Astrocyte of the spinal cord (primary cell): ENCODE measurements around the gene PACSIN2.

Experiments used
- DNase-seq: peaks from one replicate; pipeline ENCODE4 v3.0.0; 2011; ENCODE audit warnings: low read depth, low spot score
- H3K4me3 ChIP-seq: 2 replicates; pipeline ENCODE4 v1.5.1; 2011; ENCODE audit warnings: low read depth, mild to moderate bottlenecking, low read length, moderate library complexity
- CTCF ChIP-seq: IDR thresholded peaks from 2 replicates; pipeline ENCODE4 v1.5.1; 2012; ENCODE audit warnings: low read depth, mild to moderate bottlenecking, low read length, inconsistent platforms
- in situ Hi-C: cut with HindIII; loops from 2 replicates; pipeline ENCODE4 v1.10.0; 2017; ENCODE audit warnings: low sequenced_read_pairs

PACSIN2 gene

GRCh38 chr22:42889304-42889703, 125.6 kb downstream of the PACSIN2 start:
- DNase-seq: no peak
- H3K4me3 ChIP-seq: no peak overlapping the region
- TF ChIP-seq CTCF: no peak
- in situ Hi-C loops: no loop called here

- no peak for DNase-seq
- TF ChIP-seq CTCF: no peak
- in situ Hi-C loops: no loop called here
These were observed 127.1 kb downstream of the PACSIN2 start for GRCh38 chr22:42887523-42888507.

GRCh38 chr22:42887120-42887519, 127.8 kb downstream of the PACSIN2 start:
- DNase-seq: no peak
- in situ Hi-C loops: no loop called here
- no peak for TF ChIP-seq CTCF
- H3K4me3 ChIP-seq: no peak overlapping the region

More at GRCh38 chr22:42887523-42888507, 127.1 kb downstream of the PACSIN2 start:
- no peak overlapping the region for H3K4me3 ChIP-seq

GRCh38 chr22:42885446-42885845, 129.5 kb downstream of the PACSIN2 start:
- in situ Hi-C loops: no loop called here
- no peak overlapping the region for H3K4me3 ChIP-seq
- no peak for DNase-seq
- TF ChIP-seq CTCF: no peak

- H3K4me3 ChIP-seq: no peak overlapping the region
- in situ Hi-C loops: no loop called here
- DNase-seq: no peak
- no peak for TF ChIP-seq CTCF
These were observed 130.2 kb downstream of the PACSIN2 start for GRCh38 chr22:42884616-42885375.

- TF ChIP-seq CTCF: no peak
- no peak overlapping the region for H3K4me3 ChIP-seq
- in situ Hi-C loops: no loop called here
- no peak for DNase-seq
These were observed 131.0 kb downstream of the PACSIN2 start for GRCh38 chr22:42883970-42884369.
